SU-DHL-6 (cell line): ENCODE results near the gene ENDOG.

Source experiments
- H2AFZ ChIP-seq: fragments of 200-600 bp; sonication (generic); 2 replicates; pipeline ENCODE4 v1.6.1; 2014; ENCODE audit warnings: low read depth, mild to moderate bottlenecking, moderate library complexity, mixed read lengths, antibody characterized with exemption, low read length; ENCODE audit not compliant: severe bottlenecking
- H3F3A ChIP-seq: fragments of 200-600 bp; shearing (Covaris generic); 2 replicates; pipeline ENCODE4 v1.6.0; 2016; ENCODE audit warnings: antibody characterized with exemption, mild to moderate bottlenecking; ENCODE audit not compliant: insufficient read depth
- H3K27ac ChIP-seq: fragments of 200-600 bp; sonication (generic); 2 replicates; pipeline ENCODE4 v1.5.1; 2016; ENCODE audit warnings: low read depth, mild to moderate bottlenecking, low read length, moderate library complexity, mixed read lengths
- H3K27me3 ChIP-seq: fragments of 200-600 bp; sonication (generic), shearing (Covaris generic); 2 replicates; pipeline ENCODE4 v1.6.0; 2014; ENCODE audit warnings: mild to moderate bottlenecking, low read length
- H3K36me3 ChIP-seq: fragments of 200-600 bp; sonication (generic); 2 replicates; pipeline ENCODE4 v1.6.1; 2014; ENCODE audit warnings: mild to moderate bottlenecking, low read length, mixed read lengths
- H3K4me2 ChIP-seq: fragments of 300-600, 200-600 bp; shearing (Covaris generic), sonication (generic); 2 replicates; pipeline ENCODE4 v1.6.0; 2014; ENCODE audit warnings: low read length, low read depth, mild to moderate bottlenecking; ENCODE audit not compliant: poor library complexity, severe bottlenecking
- H3K4me3 ChIP-seq: fragments of 200-600 bp; sonication (generic); 2 replicates; pipeline ENCODE4 v1.5.1; 2014; ENCODE audit warnings: antibody characterized with exemption, low read length, mild to moderate bottlenecking, mixed read lengths; ENCODE audit not compliant: insufficient read depth, poor library complexity, severe bottlenecking
- H3K79me2 ChIP-seq: fragments of 200-600 bp; sonication (generic); 2 replicates; pipeline ENCODE4 v1.6.1; 2014; ENCODE audit warnings: mild to moderate bottlenecking, low read length, moderate library complexity; ENCODE audit not compliant: insufficient read depth
- H3K9ac ChIP-seq: fragments of 200-600 bp; sonication (generic); 2 replicates; pipeline ENCODE4 v1.7.0; 2014; ENCODE audit warnings: mild to moderate bottlenecking, low read length
- H3K9me2 ChIP-seq: fragments of 200-600 bp; sonication (generic); replicated peaks from 2 replicates; pipeline ENCODE4 v1.6.1; 2014; ENCODE audit warnings: low read length; ENCODE audit not compliant: insufficient read depth
- H3K9me3 ChIP-seq: fragments of 200-600 bp; sonication (generic); 2 replicates; pipeline ENCODE4 v1.6.1; 2014; ENCODE audit warnings: low read length, mixed read lengths; ENCODE audit not compliant: insufficient read depth
- H4K20me1 ChIP-seq: fragments of 200-600 bp; sonication (generic); 2 replicates; pipeline ENCODE4 v1.6.1; 2014; ENCODE audit warnings: low read depth, mild to moderate bottlenecking, antibody characterized with exemption, low read length, moderate library complexity, mixed read lengths
- EZH2phosphoT487 ChIP-seq: fragments of 200-600 bp; sonication (generic), shearing (Covaris generic); conservative IDR thresholded peaks from 2 replicates; pipeline ENCODE4 v1.6.1; 2018; ENCODE audit warnings: mild to moderate bottlenecking, antibody characterized with exemption, low read length, moderate library complexity, mixed read lengths
- TF ChIP-seq, protein P1 (sequence below): fragments of 200-600 bp; sonication (generic); IDR thresholded peaks from one replicate; pipeline ENCODE4 v1.5.1; 2017; ENCODE audit warnings: antibody characterized with exemption, mild to moderate bottlenecking, low read length, moderate library complexity; ENCODE audit not compliant: insufficient read depth, poor library complexity, severe bottlenecking

The ENDOG gene

DNA sequence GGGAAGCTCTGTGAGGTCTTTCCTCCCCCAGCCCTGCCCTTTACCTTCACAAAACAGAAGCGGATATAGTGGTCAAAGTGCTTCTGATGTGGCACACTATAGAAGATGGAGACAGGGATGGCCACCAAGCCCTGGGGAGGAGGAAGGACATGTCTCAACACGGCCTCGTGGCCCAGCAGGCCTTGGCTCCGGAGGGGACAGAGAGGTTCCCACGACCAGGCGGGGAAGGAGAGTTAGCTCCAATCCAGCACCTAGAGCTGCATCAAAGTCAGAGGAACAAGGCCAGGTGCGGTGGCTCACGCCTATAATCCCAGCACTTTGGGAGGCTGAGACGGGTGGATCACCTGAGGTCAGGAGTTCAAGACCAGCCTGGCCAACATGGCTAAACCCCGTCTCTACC, 15.4 kb downstream of the ENDOG start:
- Histone ChIP-seq H3K36me3 (no peaks in the 10 kb centered on the region), H3K9me2 (no peaks in the 10 kb centered on the region), H3K4me3 (no peak overlapping the region), H3K9ac (no peak overlapping the region), H3F3A (0 out of 2 replicates have a peak, but pooled peaks cover 6% of the 10 kb centered on the region), H3K4me2 (no peak overlapping the region), H3K9me3 (no peaks in the 10 kb centered on the region), H3K27ac (no peak overlapping the region), H2AFZ (no peak overlapping the region), H3K27me3 (no peaks in the 10 kb centered on the region), H3K79me2 (peaks cover 7% of the 10 kb centered on the region), H4K20me1 (no peaks in the 10 kb centered on the region)
- TF ChIP-seq EZH2phosphoT487, result no peak
- TF ChIP-seq, protein P1, sequence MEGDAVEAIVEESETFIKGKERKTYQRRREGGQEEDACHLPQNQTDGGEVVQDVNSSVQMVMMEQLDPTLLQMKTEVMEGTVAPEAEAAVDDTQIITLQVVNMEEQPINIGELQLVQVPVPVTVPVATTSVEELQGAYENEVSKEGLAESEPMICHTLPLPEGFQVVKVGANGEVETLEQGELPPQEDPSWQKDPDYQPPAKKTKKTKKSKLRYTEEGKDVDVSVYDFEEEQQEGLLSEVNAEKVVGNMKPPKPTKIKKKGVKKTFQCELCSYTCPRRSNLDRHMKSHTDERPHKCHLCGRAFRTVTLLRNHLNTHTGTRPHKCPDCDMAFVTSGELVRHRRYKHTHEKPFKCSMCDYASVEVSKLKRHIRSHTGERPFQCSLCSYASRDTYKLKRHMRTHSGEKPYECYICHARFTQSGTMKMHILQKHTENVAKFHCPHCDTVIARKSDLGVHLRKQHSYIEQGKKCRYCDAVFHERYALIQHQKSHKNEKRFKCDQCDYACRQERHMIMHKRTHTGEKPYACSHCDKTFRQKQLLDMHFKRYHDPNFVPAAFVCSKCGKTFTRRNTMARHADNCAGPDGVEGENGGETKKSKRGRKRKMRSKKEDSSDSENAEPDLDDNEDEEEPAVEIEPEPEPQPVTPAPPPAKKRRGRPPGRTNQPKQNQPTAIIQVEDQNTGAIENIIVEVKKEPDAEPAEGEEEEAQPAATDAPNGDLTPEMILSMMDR, result no peak

- Histone ChIP-seq H4K20me1 (no peaks in the 10 kb centered on the region), H3K9me3 (no peaks in the 10 kb centered on the region), H3K36me3 (no peaks in the 10 kb centered on the region), H3K4me3 (no peak overlapping the region), H3K4me2 (no peak overlapping the region), H3F3A (no peaks in the 10 kb centered on the region), H3K9ac (no peak overlapping the region), H3K27me3 (no peaks in the 10 kb centered on the region), H3K79me2 (no peaks in the 10 kb centered on the region), H2AFZ (no peak overlapping the region), H3K27ac (no peak overlapping the region), H3K9me2 (no peaks in the 10 kb centered on the region)
- TF ChIP-seq, protein P1, result no peak
- no peak for TF ChIP-seq EZH2phosphoT487
These were observed 17.2 kb downstream of the ENDOG start for GRCh38 chr9:128835246-128836210.

GRCh38 chr9:128836509-128837145, 18.3 kb downstream of the ENDOG start:
- Histone ChIP-seq H3K36me3 (no peaks in the 10 kb centered on the region), H3K4me2 (no peak overlapping the region), H4K20me1 (no peaks in the 10 kb centered on the region), H3K27ac (no peak overlapping the region), H3K9me3 (no peaks in the 10 kb centered on the region), H3K79me2 (no peaks in the 10 kb centered on the region), H3K4me3 (no peak overlapping the region), H3F3A (no peaks in the 10 kb centered on the region), H2AFZ (no peak overlapping the region), H3K9me2 (no peaks in the 10 kb centered on the region), H3K9ac (no peak overlapping the region), H3K27me3 (no peaks in the 10 kb centered on the region)
- TF ChIP-seq, protein P1, result no peak
- TF ChIP-seq EZH2phosphoT487, result no peak
